Testis (tissue), 5 donors: Measurements from ENCODE around the gene TMEM92. TPM values are rescaled to one million over a fixed set of nuclear protein-coding genes. Genes with fewer than 3 reads are reported as not detected.

Experiments used
- DNase-seq: peaks from one replicate; pipeline ENCODE4 v3.0.0-alpha.2; 2019
- H3K27ac ChIP-seq, 2 donors: fragments of 200-600 bp; sonication (generic); one replicate each; pipeline ENCODE4 v1.5.1; 2019
- H3K27me3 ChIP-seq: fragments of 200-600 bp; sonication (generic); one replicate; pipeline ENCODE4 v1.5.1; 2019
- H3K36me3 ChIP-seq: fragments of 200-600 bp; sonication (generic); one replicate; pipeline ENCODE4 v1.5.1; 2017; ENCODE audit warnings: low read depth; ENCODE audit errors: missing control alignments
- H3K4me1 ChIP-seq: fragments of 200-600 bp; sonication (generic); one replicate; pipeline ENCODE4 v1.5.1; 2019
- H3K4me3 ChIP-seq, 2 donors: fragments of 200-600 bp; sonication (generic); one replicate each; pipeline ENCODE4 v1.5.1; 2017 to 2019
- H3K9me3 ChIP-seq: fragments of 200-600 bp; sonication (generic); one replicate; pipeline ENCODE4 v1.5.1; 2017
- POLR2A ChIP-seq: fragments of 450-650 bp; IDR thresholded peaks from one replicate; pipeline ENCODE4 v1.6.1; 2017; ENCODE audit warnings: antibody characterized with exemption, mild to moderate bottlenecking, moderate library complexity
- WGBS, 2 donors: methylation state at CpG; one replicate each; pipeline ENCODE4 v1.1.5; 2018; 5-methylcytosine and 5-hydroxymethylcytosine counted together
- intact Hi-C: fragments of 100-400 bp; cut with DNase I; formaldehyde crosslinking; loops from one replicate; pipeline ENCODE4 v1.15.1; 2023; ENCODE audit warnings: low total_unique reads
- long read RNA-seq, 2 donors: transcript quantifications; one replicate each; lab custom pipeline, GENCODE V29; 2026
- polyA plus RNA-seq: library from polyadenylated mRNA; stranded (reverse); fragments of 350-450 nt; fragmentation: Illumina TruSeq; extraction: RNeasy Lipid Tissue Mini Kit (QIAGEN cat#74804); gene quantifications from one replicate; pipeline ENCODE4 v1.2.3, GENCODE V29; 2014; ENCODE audit warnings: low read depth, low replicate concordance; ENCODE audit not compliant: insufficient read depth
- total RNA-seq, 2 donors: library from RNA; depleted of rRNA; stranded (reverse); fragments of >200 nt; gene quantifications; one replicate each; pipeline ENCODE4 v1.2.3, GENCODE V29; 2016
- TF ChIP-seq, protein P1 (sequence below), 3 experiments: fragments of 450-650 bp in 2 of 3; fragments of 200-600 bp in 1 of 3; sonication (generic) in 1 of 3; IDR thresholded peaks; one replicate each; pipeline ENCODE4 v1.5.1; 2016 to 2019; ENCODE audit warnings: antibody characterized with exemption in 3 of 3, mild to moderate bottlenecking in 2 of 3, moderate library complexity in 1 of 3

The TMEM92 gene
- 1 to 10 TPM in 1 of 2 donors, under 1 TPM in 1; 0.93 to 1.5 TPM for total RNA-seq
- polyA plus RNA-seq, result 0.44 TPM
- long read RNA-seq, donor 1, result 0 reads
- long read RNA-seq, donor 2, result 0 reads

DNA sequence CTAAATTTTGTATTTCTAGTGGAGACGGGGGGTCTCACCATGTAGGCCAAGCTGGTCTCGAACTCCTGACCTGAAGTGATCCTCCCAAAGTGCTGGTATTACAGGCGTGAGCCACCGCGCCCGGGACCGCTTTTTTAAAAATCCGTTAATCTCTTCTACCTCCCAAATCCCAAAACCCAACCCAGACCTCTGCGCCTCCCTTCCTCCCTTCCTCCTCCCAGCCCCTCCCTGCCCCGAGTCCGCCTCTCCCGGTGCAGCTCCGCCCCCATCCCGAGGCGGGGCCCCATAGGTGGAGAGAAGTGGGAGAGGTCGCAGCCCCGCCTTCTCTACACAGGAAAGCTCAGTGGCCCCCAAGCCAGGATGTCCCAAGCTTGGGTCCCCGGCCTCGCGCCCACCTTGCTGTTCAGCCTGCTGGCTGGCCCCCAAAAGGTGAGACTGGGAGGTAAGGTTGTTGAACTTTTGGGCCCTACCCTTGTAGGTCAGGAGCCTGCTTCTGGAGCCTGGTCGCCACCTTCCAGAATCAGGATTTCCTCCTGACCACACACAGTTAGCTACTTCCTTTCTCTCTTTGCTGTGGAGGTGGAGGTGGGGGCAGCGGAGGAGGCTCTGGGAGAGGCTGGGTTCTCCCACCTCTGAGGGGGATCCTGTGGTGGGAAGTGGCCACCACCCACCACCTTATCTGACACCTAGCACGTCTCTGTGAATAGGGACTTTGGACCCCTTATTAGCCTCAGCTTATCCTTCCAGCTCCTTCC is at the start of gene TMEM92:
Gene TMEM92, plus strand, starts transcription at position 325 of the 755 bp plus-strand sequence. Its CDS starts 36 bp downstream, at position 361.
- Histone ChIP-seq H3K27me3 (no peaks in the 10 kb centered on the region), H3K27ac (no peak within 1 kb of the TSS), H3K4me1 (peaks cover 14% of the 10 kb centered on the region), H3K4me3 (peak within 1 kb of the TSS; percentile 55 to 61), H3K36me3 (no peaks in the 10 kb centered on the region), H3K9me3 (no peaks in the 10 kb centered on the region)
- TF ChIP-seq POLR2A, result no peak
- TF ChIP-seq, protein P1, sequence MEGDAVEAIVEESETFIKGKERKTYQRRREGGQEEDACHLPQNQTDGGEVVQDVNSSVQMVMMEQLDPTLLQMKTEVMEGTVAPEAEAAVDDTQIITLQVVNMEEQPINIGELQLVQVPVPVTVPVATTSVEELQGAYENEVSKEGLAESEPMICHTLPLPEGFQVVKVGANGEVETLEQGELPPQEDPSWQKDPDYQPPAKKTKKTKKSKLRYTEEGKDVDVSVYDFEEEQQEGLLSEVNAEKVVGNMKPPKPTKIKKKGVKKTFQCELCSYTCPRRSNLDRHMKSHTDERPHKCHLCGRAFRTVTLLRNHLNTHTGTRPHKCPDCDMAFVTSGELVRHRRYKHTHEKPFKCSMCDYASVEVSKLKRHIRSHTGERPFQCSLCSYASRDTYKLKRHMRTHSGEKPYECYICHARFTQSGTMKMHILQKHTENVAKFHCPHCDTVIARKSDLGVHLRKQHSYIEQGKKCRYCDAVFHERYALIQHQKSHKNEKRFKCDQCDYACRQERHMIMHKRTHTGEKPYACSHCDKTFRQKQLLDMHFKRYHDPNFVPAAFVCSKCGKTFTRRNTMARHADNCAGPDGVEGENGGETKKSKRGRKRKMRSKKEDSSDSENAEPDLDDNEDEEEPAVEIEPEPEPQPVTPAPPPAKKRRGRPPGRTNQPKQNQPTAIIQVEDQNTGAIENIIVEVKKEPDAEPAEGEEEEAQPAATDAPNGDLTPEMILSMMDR (IDR thresholded peaks at IDR 0.05), result no peak
- peak; percentile 37 for DNase-seq
- intact Hi-C loops, result loop anchor here (5.0 kb wide), 1 partner anchor 72 kb away; the partner anchor contains the start of gene COL1A1
- WGBS, 2 donors, result 28 to 46% methylated on average over 13 to 23 of the region's 23 CpGs

DNA sequence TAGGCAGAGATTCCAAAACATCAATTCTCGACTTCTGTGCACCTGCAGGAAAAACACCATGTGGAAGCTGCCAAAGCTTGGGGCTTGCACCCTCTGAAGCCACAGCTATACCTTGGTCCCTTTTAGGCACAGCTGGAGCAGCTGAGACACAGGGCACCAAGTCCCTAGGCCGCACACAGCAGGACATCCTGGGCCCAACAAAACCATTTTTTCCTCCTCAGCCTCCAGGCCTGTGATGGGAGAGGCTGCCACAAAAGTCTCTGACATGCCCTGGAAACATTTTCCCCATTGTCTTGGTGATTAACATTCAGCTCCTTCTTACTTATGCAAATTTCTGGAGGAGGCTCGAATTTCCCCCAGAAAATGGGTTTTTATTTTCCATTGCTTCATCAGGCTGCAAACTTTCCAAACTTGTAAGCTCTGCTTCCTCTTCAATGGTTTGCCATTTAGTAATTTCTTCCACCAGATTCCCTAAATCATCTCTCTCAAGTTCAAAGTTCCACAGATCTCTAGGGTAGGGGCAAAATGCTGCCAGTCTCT is 48.5 kb upstream of the TMEM92 start:
- Histone ChIP-seq H3K27me3 (no peaks in the 10 kb centered on the region), H3K36me3 (no peaks in the 10 kb centered on the region), H3K4me3 (no peak overlapping the region), H3K4me1 (peaks cover 4% of the 10 kb centered on the region), H3K27ac (no peak overlapping the region), H3K9me3 (no peaks in the 10 kb centered on the region)
- intact Hi-C loops, result no loop called here
- WGBS, 2 donors, result 88 to 91% methylated on average over 3 of the region's 3 CpGs
- no peak for TF ChIP-seq POLR2A
- TF ChIP-seq, protein P1 (IDR thresholded peaks at IDR 0.05), result no peak
- DNase-seq, result no peak

DNA sequence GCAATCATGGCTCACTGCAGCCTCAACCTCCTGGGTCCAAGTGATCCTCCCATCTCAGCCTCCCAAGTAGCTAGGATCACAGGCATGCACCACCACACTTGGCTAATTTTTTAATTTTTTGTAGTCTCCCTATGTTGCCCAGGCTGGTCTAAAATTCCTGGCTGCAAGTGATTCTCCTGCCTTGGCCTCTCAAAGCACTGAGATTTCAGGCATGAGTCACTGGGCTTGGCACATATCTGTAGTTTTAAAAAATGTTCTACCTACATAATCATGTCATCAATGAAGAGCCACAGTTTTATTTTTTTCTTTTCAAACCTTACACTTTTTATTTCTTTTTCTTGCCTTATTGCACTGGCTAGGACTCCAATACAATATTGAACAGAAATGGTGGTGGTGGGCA is 39.7 kb upstream of the TMEM92 start:
- Histone ChIP-seq H3K4me1 (no peaks in the 10 kb centered on the region), H3K27me3 (no peaks in the 10 kb centered on the region), H3K36me3 (no peaks in the 10 kb centered on the region), H3K9me3 (no peaks in the 10 kb centered on the region), H3K27ac (no peak overlapping the region), H3K4me3 (no peak overlapping the region)
- TF ChIP-seq, protein P1 (IDR thresholded peaks at IDR 0.05), result no peak
- no peak for TF ChIP-seq POLR2A
- DNase-seq, result no peak
- intact Hi-C loops, result no loop called here

DNA sequence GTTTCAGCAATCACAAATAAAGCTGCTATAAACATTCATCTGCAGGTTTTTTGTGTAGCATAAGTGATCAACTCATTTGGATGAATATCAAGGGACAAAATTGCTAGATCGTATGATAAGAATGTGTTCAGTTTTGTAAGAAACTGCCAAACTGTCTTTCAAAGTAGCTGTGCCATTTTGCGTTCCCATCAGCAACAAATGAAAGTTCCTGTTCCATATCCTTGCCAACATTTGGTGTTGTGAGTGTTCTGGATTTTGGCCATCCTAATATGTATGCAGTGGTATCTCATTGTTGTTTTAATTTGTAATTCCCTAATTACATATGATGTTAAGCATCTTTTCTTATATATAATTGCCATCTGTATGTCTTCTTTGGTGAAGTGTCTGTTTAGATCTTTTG is 36.4 kb upstream of the TMEM92 start:
- intact Hi-C loops, result no loop called here
- WGBS, 2 donors, result 60 to 69% methylated on average over 2 of the region's 2 CpGs
- no peaks in the 10 kb centered on the region for H3K27me3 ChIP-seq

More for the DNA sequence above, 36.4 kb upstream of the TMEM92 start:
- no peaks in the 10 kb centered on the region for H3K4me1 ChIP-seq
- H3K27ac ChIP-seq, result no peak overlapping the region
- no peak for TF ChIP-seq POLR2A
- TF ChIP-seq, protein P1 (IDR thresholded peaks at IDR 0.05), result no peak
- no peak overlapping the region for H3K4me3 ChIP-seq
- H3K36me3 ChIP-seq, result no peaks in the 10 kb centered on the region
- DNase-seq, result no peak
- H3K9me3 ChIP-seq, result no peaks in the 10 kb centered on the region
